ENCODE results near the gene TAOK1.

DNA sequence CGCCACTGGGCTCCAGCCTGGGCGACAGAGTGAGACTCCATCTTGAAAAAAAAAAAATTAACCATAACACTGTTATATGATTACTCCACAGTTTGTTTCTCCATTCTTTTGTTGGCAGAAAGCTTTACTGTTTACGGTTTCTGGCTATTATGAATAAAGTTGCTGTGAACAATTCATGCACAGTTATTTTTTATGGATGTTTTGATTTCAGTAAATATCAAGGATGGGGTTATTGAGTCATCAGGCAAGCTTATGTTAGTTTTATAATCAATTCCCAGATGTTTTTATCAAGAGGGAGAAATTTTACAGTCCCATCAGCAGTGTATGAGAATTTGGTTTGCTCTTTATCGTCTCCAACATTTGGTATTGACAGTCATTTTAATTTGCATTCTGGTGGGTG lies 67.9 kb downstream of the TAOK1 start:
- TF ChIP-seq EP300 (IDR thresholded peaks at IDR 0.05; ENCODE audit: low read depth), result no peak
- TF ChIP-seq CTCF (IDR thresholded peaks at IDR 0.05), result no peak
- no peak for TF ChIP-seq POLR2A (IDR thresholded peaks at IDR 0.05)
